Measurements from ENCODE around the gene OCIAD2.

DNA sequence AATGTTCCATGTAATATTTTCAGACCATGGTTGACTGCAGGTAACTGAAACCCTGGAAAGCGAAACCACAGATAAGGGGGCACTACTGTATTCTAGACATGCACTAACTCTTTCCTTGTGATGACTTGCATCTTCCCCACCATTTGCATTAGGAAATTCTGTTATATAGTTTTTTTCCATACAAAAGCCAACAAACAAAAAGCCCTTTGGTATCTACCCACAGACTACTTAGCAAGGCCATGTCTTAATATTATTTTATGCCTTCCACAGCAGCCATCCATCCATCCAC, 52.2 kb downstream of the OCIAD2 start:
- TF ChIP-seq, protein P1, sequence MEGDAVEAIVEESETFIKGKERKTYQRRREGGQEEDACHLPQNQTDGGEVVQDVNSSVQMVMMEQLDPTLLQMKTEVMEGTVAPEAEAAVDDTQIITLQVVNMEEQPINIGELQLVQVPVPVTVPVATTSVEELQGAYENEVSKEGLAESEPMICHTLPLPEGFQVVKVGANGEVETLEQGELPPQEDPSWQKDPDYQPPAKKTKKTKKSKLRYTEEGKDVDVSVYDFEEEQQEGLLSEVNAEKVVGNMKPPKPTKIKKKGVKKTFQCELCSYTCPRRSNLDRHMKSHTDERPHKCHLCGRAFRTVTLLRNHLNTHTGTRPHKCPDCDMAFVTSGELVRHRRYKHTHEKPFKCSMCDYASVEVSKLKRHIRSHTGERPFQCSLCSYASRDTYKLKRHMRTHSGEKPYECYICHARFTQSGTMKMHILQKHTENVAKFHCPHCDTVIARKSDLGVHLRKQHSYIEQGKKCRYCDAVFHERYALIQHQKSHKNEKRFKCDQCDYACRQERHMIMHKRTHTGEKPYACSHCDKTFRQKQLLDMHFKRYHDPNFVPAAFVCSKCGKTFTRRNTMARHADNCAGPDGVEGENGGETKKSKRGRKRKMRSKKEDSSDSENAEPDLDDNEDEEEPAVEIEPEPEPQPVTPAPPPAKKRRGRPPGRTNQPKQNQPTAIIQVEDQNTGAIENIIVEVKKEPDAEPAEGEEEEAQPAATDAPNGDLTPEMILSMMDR (IDR thresholded peaks at IDR 0.05 in 8 of 11, conservative IDR thresholded peaks at IDR 0.05 in 3 of 11), result no peak
- no peak for TF ChIP-seq POLR2A (IDR thresholded peaks at IDR 0.05)
- no peak for TF ChIP-seq POLR2AphosphoS5 (IDR thresholded peaks at IDR 0.05)
